HEK293 (cell line): ENCODE measurements around the gene PANX2.

Source experiments
- CTCF ChIA-PET: fragments of 350-600 bp; formaldehyde crosslinking; extraction: SDS; loops from one replicate; lab custom pipeline; 2021; ENCODE audit warnings: antibody characterized with exemption; lab: Yijun Ruan, JAX
- POLR2A ChIA-PET: fragments of 300-600 bp; formaldehyde crosslinking; extraction: SDS; loops from one replicate; lab custom pipeline; 2020; ENCODE audit warnings: antibody characterized with exemption, inconsistent platforms; lab: Yijun Ruan, JAX
- H3K27ac ChIP-seq: fragments of 200-500 bp; sonication (Bioruptor generic); 2 replicates; pipeline ENCODE4 v1.5.1; 2014; ENCODE audit warnings: low read depth, low read length, control low read depth, inconsistent platforms; ENCODE audit errors: extremely low read depth
- H3K36me3 ChIP-seq, 2 experiments: fragments of 200-500 bp in 1 of 2; sonication (Bioruptor generic) in 1 of 2; 1 replicate in 1 of 2; 2 replicates in 1 of 2; pipeline ENCODE4 v1.5.1; 2014 to 2017; ENCODE audit warnings: inconsistent platforms in 2 of 2, low read length in 2 of 2; ENCODE audit not compliant: control insufficient read depth in 2 of 2, insufficient read depth in 1 of 2
- H3K4me1 ChIP-seq: fragments of 200-500 bp; sonication (Bioruptor generic); 2 replicates; pipeline ENCODE4 v1.5.1; 2014; ENCODE audit warnings: mild to moderate bottlenecking, low read length, inconsistent platforms; ENCODE audit not compliant: control insufficient read depth, insufficient read depth
- H3K4me3 ChIP-seq: 2 replicates; pipeline ENCODE4 v1.5.1; 2011; ENCODE audit warnings: low read depth, mild to moderate bottlenecking, control low read depth, low read length, moderate library complexity
- H3K9me3 ChIP-seq: fragments of 200-500 bp; sonication (Bioruptor generic); 2 replicates; pipeline ENCODE4 v1.5.1; 2014; ENCODE audit warnings: low read depth, low read length, inconsistent platforms; ENCODE audit not compliant: control insufficient read depth, insufficient read depth
- CTCF ChIP-seq: fragments of 450-650 bp; formaldehyde crosslinking; IDR thresholded peaks from 2 replicates; pipeline ENCODE4 v1.5.1; 2016; ENCODE audit warnings: missing biosample characterization, missing genetic modification characterization
- PRDM1 ChIP-seq: fragments of 450-650 bp; formaldehyde crosslinking; IDR thresholded peaks from 2 replicates; pipeline ENCODE4; 2016; ENCODE audit warnings: missing biosample characterization, missing genetic modification characterization
- SALL2 ChIP-seq: fragments of 450-650 bp; formaldehyde crosslinking; IDR thresholded peaks from 2 replicates; pipeline ENCODE4 v1.5.0; 2017; ENCODE audit warnings: missing biosample characterization, mild to moderate bottlenecking, missing genetic modification characterization, borderline replicate concordance
- SCRT2 ChIP-seq: fragments of 450-650 bp; formaldehyde crosslinking; IDR thresholded peaks from 2 replicates; pipeline ENCODE4 v1.5.1; 2016; ENCODE audit warnings: missing biosample characterization, missing genetic modification characterization
- ZFHX2 ChIP-seq: fragments of 450-650 bp; formaldehyde crosslinking; conservative IDR thresholded peaks from 2 replicates; pipeline ENCODE4 v1.5.1; 2016; ENCODE audit warnings: missing biosample characterization, missing genetic modification characterization
- ZNF114 ChIP-seq: fragments of 450-650 bp; formaldehyde crosslinking; IDR thresholded peaks from 2 replicates; pipeline ENCODE4 v1.5.0; 2017; ENCODE audit warnings: missing biosample characterization, missing genetic modification characterization
- ZNF221 ChIP-seq: fragments of 450-650 bp; formaldehyde crosslinking; IDR thresholded peaks from 2 replicates; pipeline ENCODE4 v1.5.1; 2017; ENCODE audit warnings: missing biosample characterization, missing genetic modification characterization, borderline replicate concordance
- ZNF23 ChIP-seq: fragments of 450-650 bp; formaldehyde crosslinking; IDR thresholded peaks from 2 replicates; pipeline ENCODE4 v1.5.1; 2016; ENCODE audit warnings: missing biosample characterization, missing genetic modification characterization, borderline replicate concordance
- ZNF350 ChIP-seq: fragments of 450-650 bp; formaldehyde crosslinking; IDR thresholded peaks from 2 replicates; pipeline ENCODE4 v1.5.0; 2017; ENCODE audit warnings: missing biosample characterization, mild to moderate bottlenecking, missing genetic modification characterization
- ZNF48 ChIP-seq: fragments of 450-650 bp; formaldehyde crosslinking; IDR thresholded peaks from 2 replicates; pipeline ENCODE4 v1.5.1; 2016; ENCODE audit warnings: missing biosample characterization, missing genetic modification characterization
- ZNF510 ChIP-seq: fragments of 450-650 bp; formaldehyde crosslinking; IDR thresholded peaks from 2 replicates; pipeline ENCODE4 v1.5.1; 2018; ENCODE audit warnings: mild to moderate bottlenecking, missing genetic modification characterization, missing biosample characterization; ENCODE audit not compliant: insufficient replicate concordance
- ZNF571 ChIP-seq: fragments of 450-650 bp; formaldehyde crosslinking; IDR thresholded peaks from 2 replicates; pipeline ENCODE4 v1.5.0; 2017; ENCODE audit warnings: missing biosample characterization, missing genetic modification characterization
- ZNF654 ChIP-seq: fragments of 450-650 bp; formaldehyde crosslinking; IDR thresholded peaks from 2 replicates; pipeline ENCODE4 v1.5.1; 2016; ENCODE audit warnings: low read depth, missing biosample characterization, missing genetic modification characterization
- ZNF664 ChIP-seq: fragments of 450-650 bp; formaldehyde crosslinking; IDR thresholded peaks from 2 replicates; pipeline ENCODE4 v1.5.1; 2016; ENCODE audit warnings: missing biosample characterization, missing genetic modification characterization
- ZNF76 ChIP-seq: fragments of 450-650 bp; formaldehyde crosslinking; IDR thresholded peaks from 2 replicates; pipeline ENCODE4; 2016; ENCODE audit warnings: low read depth, missing biosample characterization, missing genetic modification characterization, borderline replicate concordance
- ZNF785 ChIP-seq: fragments of 450-650 bp; formaldehyde crosslinking; IDR thresholded peaks from 2 replicates; pipeline ENCODE4 v1.5.1; 2016; ENCODE audit warnings: missing biosample characterization, missing genetic modification characterization
- ZSCAN30 ChIP-seq: fragments of 450-650 bp; IDR thresholded peaks from 2 replicates; pipeline ENCODE4 v1.5.1; 2018; ENCODE audit warnings: missing biosample characterization, mild to moderate bottlenecking, missing genetic modification characterization, moderate library complexity
- TF ChIP-seq, protein P1 (sequence below): fragments of 450-650 bp; IDR thresholded peaks from 2 replicates; pipeline ENCODE4 v1.5.1; 2018; ENCODE audit warnings: missing biosample characterization, mild to moderate bottlenecking, missing genetic modification characterization
- TF ChIP-seq, protein P2 (sequence below): fragments of 450-650 bp; formaldehyde crosslinking; IDR thresholded peaks from 2 replicates; pipeline ENCODE4 v1.5.1; 2017; ENCODE audit warnings: missing biosample characterization, missing genetic modification characterization

The PANX2 gene

DNA sequence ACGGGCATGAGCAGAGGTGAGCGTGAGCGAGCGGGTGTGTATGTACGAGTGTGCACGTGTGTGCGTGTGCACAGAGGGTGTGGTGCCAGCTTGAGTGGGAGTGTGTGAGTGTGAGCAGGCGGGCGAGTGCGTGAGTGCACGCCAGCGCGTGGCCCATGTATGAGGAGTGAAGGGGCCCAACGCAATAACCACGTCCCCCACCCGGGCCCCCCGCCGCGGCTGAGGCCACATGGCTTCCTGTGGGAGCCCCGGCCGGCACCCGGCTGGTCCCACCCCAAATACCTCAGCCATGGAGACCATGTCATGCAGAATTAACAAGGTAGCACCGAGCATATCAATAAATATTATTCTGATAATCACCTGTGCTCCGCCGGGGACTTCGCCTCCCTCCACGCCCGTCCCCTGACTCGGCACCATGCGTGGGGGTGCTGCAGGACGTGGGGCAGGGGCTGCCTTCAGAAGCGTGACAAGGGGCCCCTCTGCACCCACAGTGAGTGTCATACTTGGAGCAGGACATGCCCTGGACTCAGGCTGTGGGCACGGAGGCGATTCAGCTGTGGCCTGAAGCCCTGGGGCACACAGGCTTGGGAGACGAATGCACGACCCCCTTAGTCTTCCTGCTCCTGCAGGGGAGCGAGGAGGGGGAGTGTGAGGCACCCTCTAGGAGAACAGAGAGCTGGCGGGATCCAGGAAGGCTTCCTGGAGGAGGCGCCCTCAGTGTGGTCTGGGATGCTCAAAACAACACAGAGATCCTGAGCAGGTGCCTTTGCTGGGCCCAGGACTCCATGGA lies 9.6 kb downstream of the PANX2 start:
- H3K4me3 ChIP-seq = no peak overlapping the region
- TF ChIP-seq SALL2 (tag by site-specific recombination) = no peak
- TF ChIP-seq CTCF (tag by site-specific recombination) = no peak
- no peak for TF ChIP-seq PRDM1
- no peak for TF ChIP-seq ZNF664 (tag by site-specific recombination)
- TF ChIP-seq, protein P1, sequence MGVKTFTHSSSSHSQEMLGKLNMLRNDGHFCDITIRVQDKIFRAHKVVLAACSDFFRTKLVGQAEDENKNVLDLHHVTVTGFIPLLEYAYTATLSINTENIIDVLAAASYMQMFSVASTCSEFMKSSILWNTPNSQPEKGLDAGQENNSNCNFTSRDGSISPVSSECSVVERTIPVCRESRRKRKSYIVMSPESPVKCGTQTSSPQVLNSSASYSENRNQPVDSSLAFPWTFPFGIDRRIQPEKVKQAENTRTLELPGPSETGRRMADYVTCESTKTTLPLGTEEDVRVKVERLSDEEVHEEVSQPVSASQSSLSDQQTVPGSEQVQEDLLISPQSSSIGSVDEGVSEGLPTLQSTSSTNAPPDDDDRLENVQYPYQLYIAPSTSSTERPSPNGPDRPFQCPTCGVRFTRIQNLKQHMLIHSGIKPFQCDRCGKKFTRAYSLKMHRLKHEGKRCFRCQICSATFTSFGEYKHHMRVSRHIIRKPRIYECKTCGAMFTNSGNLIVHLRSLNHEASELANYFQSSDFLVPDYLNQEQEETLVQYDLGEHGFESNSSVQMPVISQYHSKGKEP (tag by site-specific recombination) = no peak
- no peak for TF ChIP-seq ZNF571 (tag by site-specific recombination)
- no peak for TF ChIP-seq ZNF510 (tag by site-specific recombination)
- TF ChIP-seq ZNF221 = no peak
- TF ChIP-seq ZNF114 (tag by site-specific recombination) = no peak
- no peak for TF ChIP-seq ZNF48 (tag by site-specific recombination)
- no peak for TF ChIP-seq ZNF785 (tag by site-specific recombination)
- TF ChIP-seq ZNF76 (tag by site-specific recombination) = no peak
- TF ChIP-seq SCRT2 (tag by site-specific recombination) = no peak
- TF ChIP-seq ZNF350 (tag by site-specific recombination) = no peak
- no peak for TF ChIP-seq ZNF23 (tag by site-specific recombination)
- no peak for TF ChIP-seq ZNF654 (tag by site-specific recombination)
- TF ChIP-seq, protein P2, sequence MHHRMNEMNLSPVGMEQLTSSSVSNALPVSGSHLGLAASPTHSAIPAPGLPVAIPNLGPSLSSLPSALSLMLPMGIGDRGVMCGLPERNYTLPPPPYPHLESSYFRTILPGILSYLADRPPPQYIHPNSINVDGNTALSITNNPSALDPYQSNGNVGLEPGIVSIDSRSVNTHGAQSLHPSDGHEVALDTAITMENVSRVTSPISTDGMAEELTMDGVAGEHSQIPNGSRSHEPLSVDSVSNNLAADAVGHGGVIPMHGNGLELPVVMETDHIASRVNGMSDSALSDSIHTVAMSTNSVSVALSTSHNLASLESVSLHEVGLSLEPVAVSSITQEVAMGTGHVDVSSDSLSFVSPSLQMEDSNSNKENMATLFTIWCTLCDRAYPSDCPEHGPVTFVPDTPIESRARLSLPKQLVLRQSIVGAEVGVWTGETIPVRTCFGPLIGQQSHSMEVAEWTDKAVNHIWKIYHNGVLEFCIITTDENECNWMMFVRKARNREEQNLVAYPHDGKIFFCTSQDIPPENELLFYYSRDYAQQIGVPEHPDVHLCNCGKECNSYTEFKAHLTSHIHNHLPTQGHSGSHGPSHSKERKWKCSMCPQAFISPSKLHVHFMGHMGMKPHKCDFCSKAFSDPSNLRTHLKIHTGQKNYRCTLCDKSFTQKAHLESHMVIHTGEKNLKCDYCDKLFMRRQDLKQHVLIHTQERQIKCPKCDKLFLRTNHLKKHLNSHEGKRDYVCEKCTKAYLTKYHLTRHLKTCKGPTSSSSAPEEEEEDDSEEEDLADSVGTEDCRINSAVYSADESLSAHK (tag by site-specific recombination) = no peak
- TF ChIP-seq ZSCAN30 = no peak
- TF ChIP-seq ZFHX2 (tag by site-specific recombination) = no peak
- ChIA-PET POLR2A (no interaction called here), CTCF (no interaction called here)
- H3K36me3 ChIP-seq = peaks cover 0 to 35% of the 10 kb centered on the region in 2 experiments; a peak in 1 of 3 replicates
- H3K9me3 ChIP-seq = no peaks in the 10 kb centered on the region
- H3K4me1 ChIP-seq = no peaks in the 10 kb centered on the region
- H3K27ac ChIP-seq = no peak overlapping the region
